Measurements from ENCODE around the gene HOMEZ. TPM values are rescaled to one million over a fixed set of nuclear protein-coding genes. Genes with fewer than 3 reads are reported as not detected.

Gene HOMEZ
- total and polyA plus RNA-seq, 2 of the 8 experiments (the other 6 are each of a cell fraction or from before 2014, with no cell fraction given) = 9.1 to 15.9 TPM

GRCh38 chr14:23327947-23328744 is 42.2 kb upstream of the HOMEZ start:
- Histone ChIP-seq H2AFZ (ENCODE audit: low read length) (no peak overlapping the region), H3K27me3 (replicated peaks in 1 of 4; ENCODE audit: control insufficient read depth in 3 of 4, extremely low read depth in 1 of 4, insufficient read depth in 3 of 4, low read length in 3 of 4) (no peaks in the 10 kb centered on the region), H3K14ac (ENCODE audit: insufficient read length) (no peak overlapping the region), H3K23ac (ENCODE audit: insufficient read length) (no peak overlapping the region), H3K18ac (ENCODE audit: extremely low read depth, low read length) (no peak overlapping the region), H3K79me2 (ENCODE audit: control insufficient read depth in 1 of 2, insufficient read depth in 2 of 2, low read length in 2 of 2) (peaks cover 0 to 4% of the 10 kb centered on the region in 2 experiments; a peak in 2 of 4 replicates), H2BK12ac (ENCODE audit: low read depth, low read length) (no peak overlapping the region), H3K4me2 (ENCODE audit: insufficient read depth in 1 of 2, low read depth in 2 of 2, low read length in 2 of 2) (no peak overlapping the region), H3K23me2 (ENCODE audit: low read depth, low read length) (no peaks in the 10 kb centered on the region), H2AK5ac (ENCODE audit: low read depth, low read length) (no peak overlapping the region), H3K4me1 (replicated peaks in 1 of 4; ENCODE audit: control insufficient read depth in 3 of 4, insufficient read depth in 4 of 4, low read length in 3 of 4) (no peaks in the 10 kb centered on the region), H3K4ac (replicated peaks; ENCODE audit: insufficient read length, low read depth, low read length) (no peak overlapping the region), H4K20me1 (replicated peaks in 1 of 2; ENCODE audit: control insufficient read depth in 1 of 2, insufficient read depth in 2 of 2, low read length in 2 of 2) (no peaks in the 10 kb centered on the region), H2BK120ac (replicated peaks; ENCODE audit: low read depth, low read length) (no peak overlapping the region), H2BK20ac (ENCODE audit: low read length) (no peak overlapping the region), H2BK5ac (ENCODE audit: low read depth, low read length) (no peak overlapping the region), H4K5ac (ENCODE audit: insufficient read length, low read depth, low read length) (no peak overlapping the region), H3K27ac (ENCODE audit: low read depth, low read length) (no peak overlapping the region), H3K9me3 (ENCODE audit: insufficient read depth in 2 of 2, low read depth in 1 of 2, low read length in 1 of 2) (no peaks in the 10 kb centered on the region), H3K79me1 (ENCODE audit: low read depth, low read length) (peaks cover 1% of the 10 kb centered on the region; the same call in 1 of the 2 replicates), H3K9ac (replicated peaks in 1 of 4; ENCODE audit: extremely low read depth in 1 of 4, low read depth in 3 of 4, low read length in 3 of 4) (no peak overlapping the region), H3K56ac (replicated peaks; ENCODE audit: insufficient read length, low read depth, low read length) (no peak overlapping the region), H4K8ac (ENCODE audit: extremely low read depth, insufficient read depth, low read length) (no peak overlapping the region), H3K36me3 (ENCODE audit: control insufficient read depth in 2 of 4, insufficient read depth in 4 of 4, low read length in 3 of 4) (peaks cover 9 to 26% (median 23%) of the 10 kb centered on the region in 4 experiments; a peak in 7 of 8 replicates), H4K91ac (replicated peaks; ENCODE audit: insufficient read length, low read length) (no peak overlapping the region), H3K4me3 (ENCODE audit: extremely low read depth in 1 of 4, insufficient read depth in 2 of 4, low read depth in 3 of 4, low read length in 4 of 4) (no peak overlapping the region), H2BK15ac (ENCODE audit: low read length) (no peak overlapping the region)
- 60% methylated on average over 4 of the region's 4 CpGs; no CpG with 5 or more reads in 1 of the 2 experiments for WGBS, 2 experiments (ENCODE audit: extremely low coverage in 1 of 2, insufficient coverage in 1 of 2, insufficient read length in 1 of 2, insufficient replicate concordance in 2 of 2, low coverage in 1 of 2, low lambda C conversion rate in 2 of 2, missing lambda C conversion rate in 1 of 2)
- ChIA-PET CTCF (ENCODE audit: partially characterized antibody) (interaction anchor here (0.8 to 4.9 kb wide), 31 partner anchors 10 to 232 kb away, joined by 3 to 78 read pairs (median 4); partner anchors contain the start of genes CMTM5, EFS and SLC22A17), POLR2A (ENCODE audit: partially characterized antibody) (interaction anchor here (1.2 to 4.0 kb wide), 6 partner anchors 18 to 51 kb away, joined by 3 to 21 read pairs (median 12); partner anchors contain the start of gene CMTM5)
- peak in 1 of 2 experiments; percentile 69 for DNase-seq (ENCODE audit: low read depth in 1 of 2, low spot score in 2 of 2)
- TF ChIP-seq RAD21 (IDR thresholded peaks at IDR 0.05 in 1 of 2, conservative IDR thresholded peaks at IDR 0.05 in 1 of 2; ENCODE audit: low read depth in 2 of 2, low read length in 2 of 2) (peak; percentile 90 to 91), CHD2 (IDR thresholded peaks at IDR 0.05; ENCODE audit: low read length) (no peak), CTCF (IDR thresholded peaks at IDR 0.05; ENCODE audit: control extremely low read depth in 1 of 3, insufficient read depth in 1 of 3, low read depth in 1 of 3, low read length in 3 of 3) (peak in 2 of 3 experiments; percentile 82 to 89; a peak in 3 of 4 replicates), SRF (IDR thresholded peaks at IDR 0.05; ENCODE audit: low read depth, low read length) (no peak), KDM5A (IDR thresholded peaks at IDR 0.05; ENCODE audit: low read length) (no peak), ATF3 (IDR thresholded peaks at IDR 0.05; ENCODE audit: insufficient read depth, low read depth, low read length) (no peak), E2F6 (IDR thresholded peaks at IDR 0.05) (no peak)
- peak; percentile 76 for FAIRE-seq

Measured in H1 (cell line).